ENCODE results near the gene PJA2. TPM values are rescaled to one million over a fixed set of nuclear protein-coding genes. Genes with fewer than 3 reads are reported as not detected.
A peak's percentile ranks its signal among the peaks of the same experiment; 100 is the strongest.
"Not testable (repeated sequence)": the region's sequence is repeated elsewhere in the genome, so short reads cannot be mapped to it uniquely, and the experiment has no call there.

PJA2 gene
- total RNA-seq (2014; rRNA removed; shearing (Covaris generic); ENCODE audit: low replicate concordance) = 30.0 and 42.0 TPM in 2 replicates

- in situ Hi-C loops (cut with HindIII; ENCODE audit: low pct_unique_long_range_greater_than_20kb, low sequenced_read_pairs) = no loop called here
- DNase-seq (ENCODE audit: low read depth) = peak; percentile 100
These were observed at the start of gene PJA2 for GRCh38 chr5:109409844-109410388. TSS of gene PJA2 (minus strand) at chr5:109409974. CDS start at chr5:109383433, 26,541 bp downstream.

GRCh38 chr5:109455598-109456096, 45.9 kb upstream of the PJA2 start:
- DNase-seq (ENCODE audit: low read depth) = peak; percentile 97
- in situ Hi-C loops (cut with HindIII; ENCODE audit: low pct_unique_long_range_greater_than_20kb, low sequenced_read_pairs) = no loop called here

- in situ Hi-C loops (cut with HindIII; ENCODE audit: low pct_unique_long_range_greater_than_20kb, low sequenced_read_pairs) = no loop called here
- DNase-seq (ENCODE audit: low read depth) = no peak
These were observed 45.1 kb upstream of the PJA2 start for GRCh38 chr5:109454731-109455505.

GRCh38 chr5:109453251-109453650, 43.5 kb upstream of the PJA2 start:
- in situ Hi-C loops (cut with HindIII; ENCODE audit: low pct_unique_long_range_greater_than_20kb, low sequenced_read_pairs) = no loop called here

GRCh38 chr5:109452661-109453060, 42.9 kb upstream of the PJA2 start:
- in situ Hi-C loops (cut with HindIII; ENCODE audit: low pct_unique_long_range_greater_than_20kb, low sequenced_read_pairs) = no loop called here
- no peak for DNase-seq (ENCODE audit: low read depth)

More at GRCh38 chr5:109453251-109453650, 43.5 kb upstream of the PJA2 start:
- peak; percentile 33 for DNase-seq (ENCODE audit: low read depth)

- DNase-seq (ENCODE audit: low read depth) = no peak
- in situ Hi-C loops (cut with HindIII; ENCODE audit: low pct_unique_long_range_greater_than_20kb, low sequenced_read_pairs) = no loop called here
These were observed 41.4 kb upstream of the PJA2 start for GRCh38 chr5:109451146-109451545.

GRCh38 chr5:109450129-109450877, 40.5 kb upstream of the PJA2 start:
- in situ Hi-C loops (cut with HindIII; ENCODE audit: low pct_unique_long_range_greater_than_20kb, low sequenced_read_pairs) = no loop called here
- DNase-seq (ENCODE audit: low read depth) = no peak

- no peak for DNase-seq (ENCODE audit: low read depth)
- in situ Hi-C loops (cut with HindIII; ENCODE audit: low pct_unique_long_range_greater_than_20kb, low sequenced_read_pairs) = no loop called here
These were observed 39.1 kb upstream of the PJA2 start for GRCh38 chr5:109448838-109449237.

- no peak for DNase-seq (ENCODE audit: low read depth)
- in situ Hi-C loops (cut with HindIII; ENCODE audit: low pct_unique_long_range_greater_than_20kb, low sequenced_read_pairs) = no loop called here
These were observed 29.8 kb upstream of the PJA2 start for GRCh38 chr5:109439590-109439989.

GRCh38 chr5:109426075-109426474, 16.3 kb upstream of the PJA2 start:
- in situ Hi-C loops (cut with HindIII; ENCODE audit: low pct_unique_long_range_greater_than_20kb, low sequenced_read_pairs) = no loop called here
- DNase-seq (ENCODE audit: low read depth) = no peak

GRCh38 chr5:109425521-109425920, 15.7 kb upstream of the PJA2 start:
- in situ Hi-C loops (cut with HindIII; ENCODE audit: low pct_unique_long_range_greater_than_20kb, low sequenced_read_pairs); DNase-seq (ENCODE audit: low read depth): not testable (repeated sequence)

- DNase-seq (ENCODE audit: low read depth) = no peak
- in situ Hi-C loops (cut with HindIII; ENCODE audit: low pct_unique_long_range_greater_than_20kb, low sequenced_read_pairs) = no loop called here
These were observed 12.2 kb upstream of the PJA2 start for GRCh38 chr5:109421956-109422355.

- DNase-seq (ENCODE audit: low read depth) = no peak
- in situ Hi-C loops (cut with HindIII; ENCODE audit: low pct_unique_long_range_greater_than_20kb, low sequenced_read_pairs) = no loop called here
These were observed 9.1 kb upstream of the PJA2 start for GRCh38 chr5:109418712-109419352.

GRCh38 chr5:109416882-109417281, 7.1 kb upstream of the PJA2 start:
- in situ Hi-C loops (cut with HindIII; ENCODE audit: low pct_unique_long_range_greater_than_20kb, low sequenced_read_pairs) = no loop called here

GRCh38 chr5:109413921-109414461, 4.2 kb upstream of the PJA2 start:
- in situ Hi-C loops (cut with HindIII; ENCODE audit: low pct_unique_long_range_greater_than_20kb, low sequenced_read_pairs); DNase-seq (ENCODE audit: low read depth): not testable (repeated sequence)

More at GRCh38 chr5:109416882-109417281, 7.1 kb upstream of the PJA2 start:
- no peak for DNase-seq (ENCODE audit: low read depth)

GRCh38 chr5:109413458-109413857, 3.7 kb upstream of the PJA2 start:
- in situ Hi-C loops (cut with HindIII; ENCODE audit: low pct_unique_long_range_greater_than_20kb, low sequenced_read_pairs) = no loop called here
- peak; percentile 42 for DNase-seq (ENCODE audit: low read depth)

- DNase-seq (ENCODE audit: low read depth) = no peak
- in situ Hi-C loops (cut with HindIII; ENCODE audit: low pct_unique_long_range_greater_than_20kb, low sequenced_read_pairs) = no loop called here
These were observed 3.2 kb upstream of the PJA2 start for GRCh38 chr5:109412981-109413402.

- in situ Hi-C loops (cut with HindIII; ENCODE audit: low pct_unique_long_range_greater_than_20kb, low sequenced_read_pairs) = no loop called here
- DNase-seq (ENCODE audit: low read depth) = peak; percentile 72
These were observed 1.9 kb upstream of the PJA2 start for GRCh38 chr5:109411627-109412026.

Data from Caki2 (cell line).